ENCODE results near the gene TMEM200C. TPM values are rescaled to one million over a fixed set of nuclear protein-coding genes. Genes with fewer than 3 reads are reported as not detected.
A peak's percentile ranks its signal among the peaks of the same experiment; 100 is the strongest.

The TMEM200C gene
- polyA plus RNA-seq (2013, experiment 1 of 4): 9.5 TPM
- 6.8 TPM for polyA plus RNA-seq (2013, experiment 2 of 4)
- polyA plus RNA-seq (2013, experiment 3 of 4): 8.0 TPM
- polyA plus RNA-seq (2013, experiment 4 of 4): 8.5 TPM

GRCh38 chr18:5895299-5895875, at the start of gene TMEM200C:
TMEM200C (minus strand) TSS chr18:5895522; CDS start chr18:5892063, 3,459 bp downstream.
- Histone ChIP-seq H3K4me3 (ENCODE audit: insufficient read depth, low read depth, low read length) (peak within 1 kb of the TSS; percentile 80), H3K27me3 (ENCODE audit: control insufficient read depth, insufficient read depth, low read length, poor library complexity, severe bottlenecking) (peaks cover 32% of the 10 kb centered on the region), H3K4me1 (ENCODE audit: control insufficient read depth, insufficient read depth, low read length) (peaks cover 27% of the 10 kb centered on the region), H3K36me3 (ENCODE audit: control insufficient read depth, insufficient read depth, low read length) (peaks cover 3% of the 10 kb centered on the region), H3K9me3 (ENCODE audit: control insufficient read depth, low read length) (no peaks in the 10 kb centered on the region), H3K27ac (ENCODE audit: insufficient read depth, low read depth, low read length, poor library complexity, severe bottlenecking) (peak within 1 kb of the TSS; percentile 93)
- WGBS, 2 experiments: 0 to 1% methylated on average over 81 to 83 of the region's 83 CpGs

- Histone ChIP-seq H3K4me1 (ENCODE audit: control insufficient read depth, insufficient read depth, low read length) (peaks cover 8% of the 10 kb centered on the region), H3K4me3 (ENCODE audit: insufficient read depth, low read depth, low read length) (no peak overlapping the region), H3K27ac (ENCODE audit: insufficient read depth, low read depth, low read length, poor library complexity, severe bottlenecking) (no peak overlapping the region), H3K9me3 (ENCODE audit: control insufficient read depth, low read length) (no peaks in the 10 kb centered on the region), H3K36me3 (ENCODE audit: control insufficient read depth, insufficient read depth, low read length) (no peaks in the 10 kb centered on the region), H3K27me3 (ENCODE audit: control insufficient read depth, insufficient read depth, low read length, poor library complexity, severe bottlenecking) (no peaks in the 10 kb centered on the region)
- 100% methylated on average over 2 of the region's 3 CpGs for WGBS, 2 experiments
Observed at GRCh38 chr18:5944448-5944847, 49.1 kb upstream of the TMEM200C start.

- H3K9me3 ChIP-seq (ENCODE audit: control insufficient read depth, low read length): no peaks in the 10 kb centered on the region
- peaks cover 8% of the 10 kb centered on the region for H3K4me1 ChIP-seq (ENCODE audit: control insufficient read depth, insufficient read depth, low read length)
- H3K4me3 ChIP-seq (ENCODE audit: insufficient read depth, low read depth, low read length): no peak overlapping the region
- no peaks in the 10 kb centered on the region for H3K36me3 ChIP-seq (ENCODE audit: control insufficient read depth, insufficient read depth, low read length)
- 93 to 96% methylated on average over 5 of the region's 5 CpGs for WGBS, 2 experiments
- H3K27me3 ChIP-seq (ENCODE audit: control insufficient read depth, insufficient read depth, low read length, poor library complexity, severe bottlenecking): no peaks in the 10 kb centered on the region
- no peak overlapping the region for H3K27ac ChIP-seq (ENCODE audit: insufficient read depth, low read depth, low read length, poor library complexity, severe bottlenecking)
Observed at GRCh38 chr18:5943514-5943913, 48.2 kb upstream of the TMEM200C start.

GRCh38 chr18:5942591-5942990, 47.3 kb upstream of the TMEM200C start:
- 73 to 74% methylated on average over 6 of the region's 6 CpGs for WGBS, 2 experiments
- Histone ChIP-seq H3K4me3 (ENCODE audit: insufficient read depth, low read depth, low read length) (no peak overlapping the region), H3K9me3 (ENCODE audit: control insufficient read depth, low read length) (no peaks in the 10 kb centered on the region), H3K27ac (ENCODE audit: insufficient read depth, low read depth, low read length, poor library complexity, severe bottlenecking) (no peak overlapping the region), H3K4me1 (ENCODE audit: control insufficient read depth, insufficient read depth, low read length) (peaks cover 8% of the 10 kb centered on the region), H3K27me3 (ENCODE audit: control insufficient read depth, insufficient read depth, low read length, poor library complexity, severe bottlenecking) (no peaks in the 10 kb centered on the region), H3K36me3 (ENCODE audit: control insufficient read depth, insufficient read depth, low read length) (no peaks in the 10 kb centered on the region)

- H3K4me3 ChIP-seq (ENCODE audit: insufficient read depth, low read depth, low read length): no peak overlapping the region
- 32 to 37% methylated on average over 3 of the region's 3 CpGs for WGBS, 2 experiments
- H3K9me3 ChIP-seq (ENCODE audit: control insufficient read depth, low read length): no peaks in the 10 kb centered on the region
Observed at GRCh38 chr18:5941890-5942289, 46.6 kb upstream of the TMEM200C start.

GRCh38 chr18:5939801-5940667, 44.7 kb upstream of the TMEM200C start:
- no peak overlapping the region for H3K4me3 ChIP-seq (ENCODE audit: insufficient read depth, low read depth, low read length)
- H3K4me1 ChIP-seq (ENCODE audit: control insufficient read depth, insufficient read depth, low read length): peaks cover 12% of the 10 kb centered on the region
- no peak overlapping the region for H3K27ac ChIP-seq (ENCODE audit: insufficient read depth, low read depth, low read length, poor library complexity, severe bottlenecking)
- H3K27me3 ChIP-seq (ENCODE audit: control insufficient read depth, insufficient read depth, low read length, poor library complexity, severe bottlenecking): no peaks in the 10 kb centered on the region
- no peaks in the 10 kb centered on the region for H3K9me3 ChIP-seq (ENCODE audit: control insufficient read depth, low read length)
- 88 to 95% methylated on average over 7 of the region's 7 CpGs for WGBS, 2 experiments
- H3K36me3 ChIP-seq (ENCODE audit: control insufficient read depth, insufficient read depth, low read length): no peaks in the 10 kb centered on the region

More at GRCh38 chr18:5941890-5942289, 46.6 kb upstream of the TMEM200C start:
- no peaks in the 10 kb centered on the region for H3K36me3 ChIP-seq (ENCODE audit: control insufficient read depth, insufficient read depth, low read length)
- H3K27ac ChIP-seq (ENCODE audit: insufficient read depth, low read depth, low read length, poor library complexity, severe bottlenecking): no peak overlapping the region
- peaks cover 8% of the 10 kb centered on the region for H3K4me1 ChIP-seq (ENCODE audit: control insufficient read depth, insufficient read depth, low read length)
- no peaks in the 10 kb centered on the region for H3K27me3 ChIP-seq (ENCODE audit: control insufficient read depth, insufficient read depth, low read length, poor library complexity, severe bottlenecking)

- Histone ChIP-seq H3K4me1 (ENCODE audit: control insufficient read depth, insufficient read depth, low read length) (peaks cover 12% of the 10 kb centered on the region), H3K27me3 (ENCODE audit: control insufficient read depth, insufficient read depth, low read length, poor library complexity, severe bottlenecking) (no peaks in the 10 kb centered on the region), H3K9me3 (ENCODE audit: control insufficient read depth, low read length) (no peaks in the 10 kb centered on the region), H3K27ac (ENCODE audit: insufficient read depth, low read depth, low read length, poor library complexity, severe bottlenecking) (no peak overlapping the region), H3K36me3 (ENCODE audit: control insufficient read depth, insufficient read depth, low read length) (no peaks in the 10 kb centered on the region), H3K4me3 (ENCODE audit: insufficient read depth, low read depth, low read length) (no peak overlapping the region)
- 92 to 95% methylated on average over 3 of the region's 3 CpGs for WGBS, 2 experiments
Observed at GRCh38 chr18:5937795-5938194, 42.5 kb upstream of the TMEM200C start.

GRCh38 chr18:5937121-5937520, 41.8 kb upstream of the TMEM200C start:
- Histone ChIP-seq H3K4me3 (ENCODE audit: insufficient read depth, low read depth, low read length) (no peak overlapping the region), H3K4me1 (ENCODE audit: control insufficient read depth, insufficient read depth, low read length) (peaks cover 8% of the 10 kb centered on the region), H3K27ac (ENCODE audit: insufficient read depth, low read depth, low read length, poor library complexity, severe bottlenecking) (no peak overlapping the region), H3K36me3 (ENCODE audit: control insufficient read depth, insufficient read depth, low read length) (no peaks in the 10 kb centered on the region), H3K9me3 (ENCODE audit: control insufficient read depth, low read length) (no peaks in the 10 kb centered on the region), H3K27me3 (ENCODE audit: control insufficient read depth, insufficient read depth, low read length, poor library complexity, severe bottlenecking) (no peaks in the 10 kb centered on the region)
- WGBS, 2 experiments: 87 to 90% methylated on average over 7 of the region's 7 CpGs

GRCh38 chr18:5930789-5931188, 35.5 kb upstream of the TMEM200C start:
- Histone ChIP-seq H3K27me3 (ENCODE audit: control insufficient read depth, insufficient read depth, low read length, poor library complexity, severe bottlenecking) (no peaks in the 10 kb centered on the region), H3K9me3 (ENCODE audit: control insufficient read depth, low read length) (peaks cover 2% of the 10 kb centered on the region), H3K36me3 (ENCODE audit: control insufficient read depth, insufficient read depth, low read length) (no peaks in the 10 kb centered on the region), H3K4me1 (ENCODE audit: control insufficient read depth, insufficient read depth, low read length) (no peaks in the 10 kb centered on the region), H3K4me3 (ENCODE audit: insufficient read depth, low read depth, low read length) (no peak overlapping the region), H3K27ac (ENCODE audit: insufficient read depth, low read depth, low read length, poor library complexity, severe bottlenecking) (no peak overlapping the region)
- 78 to 94% methylated on average over 2 of the region's 2 CpGs for WGBS, 2 experiments

GRCh38 chr18:5918205-5918858, 23.0 kb upstream of the TMEM200C start:
- no peak overlapping the region for H3K27ac ChIP-seq (ENCODE audit: insufficient read depth, low read depth, low read length, poor library complexity, severe bottlenecking)
- H3K36me3 ChIP-seq (ENCODE audit: control insufficient read depth, insufficient read depth, low read length): no peaks in the 10 kb centered on the region
- no peaks in the 10 kb centered on the region for H3K4me1 ChIP-seq (ENCODE audit: control insufficient read depth, insufficient read depth, low read length)
- no peak overlapping the region for H3K4me3 ChIP-seq (ENCODE audit: insufficient read depth, low read depth, low read length)
- WGBS, 2 experiments: 92 to 93% methylated on average over 2 to 3 of the region's 3 CpGs
- no peaks in the 10 kb centered on the region for H3K27me3 ChIP-seq (ENCODE audit: control insufficient read depth, insufficient read depth, low read length, poor library complexity, severe bottlenecking)
- H3K9me3 ChIP-seq (ENCODE audit: control insufficient read depth, low read length): no peaks in the 10 kb centered on the region
